ENCODE measurements around the gene BPHL.

- TF ChIP-seq, protein P1, sequence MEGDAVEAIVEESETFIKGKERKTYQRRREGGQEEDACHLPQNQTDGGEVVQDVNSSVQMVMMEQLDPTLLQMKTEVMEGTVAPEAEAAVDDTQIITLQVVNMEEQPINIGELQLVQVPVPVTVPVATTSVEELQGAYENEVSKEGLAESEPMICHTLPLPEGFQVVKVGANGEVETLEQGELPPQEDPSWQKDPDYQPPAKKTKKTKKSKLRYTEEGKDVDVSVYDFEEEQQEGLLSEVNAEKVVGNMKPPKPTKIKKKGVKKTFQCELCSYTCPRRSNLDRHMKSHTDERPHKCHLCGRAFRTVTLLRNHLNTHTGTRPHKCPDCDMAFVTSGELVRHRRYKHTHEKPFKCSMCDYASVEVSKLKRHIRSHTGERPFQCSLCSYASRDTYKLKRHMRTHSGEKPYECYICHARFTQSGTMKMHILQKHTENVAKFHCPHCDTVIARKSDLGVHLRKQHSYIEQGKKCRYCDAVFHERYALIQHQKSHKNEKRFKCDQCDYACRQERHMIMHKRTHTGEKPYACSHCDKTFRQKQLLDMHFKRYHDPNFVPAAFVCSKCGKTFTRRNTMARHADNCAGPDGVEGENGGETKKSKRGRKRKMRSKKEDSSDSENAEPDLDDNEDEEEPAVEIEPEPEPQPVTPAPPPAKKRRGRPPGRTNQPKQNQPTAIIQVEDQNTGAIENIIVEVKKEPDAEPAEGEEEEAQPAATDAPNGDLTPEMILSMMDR (optimal IDR thresholded peaks at IDR 0.05 in 1 of 3, IDR thresholded peaks at IDR 0.05 in 1 of 3, conservative IDR thresholded peaks at IDR 0.05 in 1 of 3; ENCODE audit: extremely low read depth in 1 of 3, insufficient read depth in 2 of 3, low read length in 3 of 3): no peak
- no peak for TF ChIP-seq EZH2 (IDR thresholded peaks at IDR 0.05; ENCODE audit: low read length)
Observed at GRCh38 chr6:3085074-3085473, 33.4 kb upstream of the BPHL start.
